Fibroblast of lung (primary cell): Measurements from ENCODE around the gene ZNF598. TPM values are rescaled to one million over a fixed set of nuclear protein-coding genes. Genes with fewer than 3 reads are reported as not detected.

Experiments used
- DNase-seq, 2 donors: peaks; one replicate each; pipeline versions ENCODE4 v3.0.0 to v3.0.0-alpha.2; 2010; ENCODE audit warnings: low read depth in 2 of 2
- H2AFZ ChIP-seq: 2 replicates; pipeline ENCODE4 v1.5.1; 2012; ENCODE audit warnings: low read length, control low read depth, inconsistent platforms
- H3K27ac ChIP-seq: 2 replicates; pipeline ENCODE4 v1.5.1; 2011; ENCODE audit warnings: low read length, control low read depth; ENCODE audit not compliant: insufficient read depth
- H3K27me3 ChIP-seq: 2 replicates; pipeline ENCODE4 v1.5.1; 2011; ENCODE audit warnings: mild to moderate bottlenecking, low read length; ENCODE audit not compliant: control insufficient read depth, insufficient read depth
- H3K36me3 ChIP-seq: 2 replicates; pipeline ENCODE4 v1.5.1; 2011; ENCODE audit warnings: low read length; ENCODE audit not compliant: control insufficient read depth, insufficient read depth
- H3K4me1 ChIP-seq: 2 replicates; pipeline ENCODE4 v1.5.1; 2011; ENCODE audit warnings: low read length; ENCODE audit not compliant: control insufficient read depth, insufficient read depth; ENCODE audit errors: extremely low read depth
- H3K4me2 ChIP-seq: 2 replicates; pipeline ENCODE4 v1.5.1; 2011; ENCODE audit warnings: low read length, control low read depth; ENCODE audit not compliant: insufficient read depth; ENCODE audit errors: extremely low read depth
- H3K4me3 ChIP-seq, 4 experiments: fragments of 200-600 bp in 1 of 4; sonication (generic) in 1 of 4; replicated peaks in 1 of 4; 2 replicates each; pipeline ENCODE4 v1.5.1; 2011 to 2016; ENCODE audit warnings: low read length in 4 of 4, low read depth in 3 of 4, mild to moderate bottlenecking in 3 of 4, control low read depth in 2 of 4, inconsistent platforms in 1 of 4, mixed read lengths in 1 of 4; ENCODE audit not compliant: insufficient read depth in 1 of 4; ENCODE audit errors: control extremely low read depth in 1 of 4
- H3K79me2 ChIP-seq: 2 replicates; pipeline ENCODE4 v1.5.1; 2012; ENCODE audit warnings: mild to moderate bottlenecking, low read length, inconsistent platforms; ENCODE audit not compliant: control insufficient read depth, insufficient read depth
- H3K9ac ChIP-seq: 2 replicates; pipeline ENCODE4 v1.5.1; 2011; ENCODE audit warnings: mild to moderate bottlenecking, low read length, control low read depth; ENCODE audit not compliant: insufficient read depth
- H3K9me3 ChIP-seq: 2 replicates; pipeline ENCODE4 v1.5.1; 2012; ENCODE audit warnings: low read depth, low read length; ENCODE audit not compliant: control insufficient read depth, insufficient read depth
- H4K20me1 ChIP-seq: 2 replicates; pipeline ENCODE4 v1.5.1; 2011; ENCODE audit warnings: low read length; ENCODE audit not compliant: control insufficient read depth, insufficient read depth; ENCODE audit errors: extremely low read depth
- CTCF ChIP-seq, 2 donors: IDR thresholded peaks in 1 of 2; conservative IDR thresholded peaks in 1 of 2; 1 replicate in 1 of 2; 2 replicates in 1 of 2; pipeline ENCODE4 v1.5.1; 2011 to 2012; ENCODE audit warnings: low read length in 2 of 2, control low read depth in 1 of 2, inconsistent platforms in 1 of 2, low read depth in 1 of 2, mild to moderate bottlenecking in 1 of 2
- EZH2 ChIP-seq: IDR thresholded peaks from 2 replicates; pipeline ENCODE4 v1.5.1; 2012; ENCODE audit warnings: low read length, control low read depth, mild to moderate bottlenecking; ENCODE audit errors: missing control alignments
- polyA plus RNA-seq, 2 donors: library from polyadenylated mRNA; depleted of rRNA in 1 of 2; stranded (reverse) in 1 of 2; unstranded in 1 of 2; fragments of >200 nt; gene quantifications; 2 replicates each; pipeline ENCODE4 v1.2.1, GENCODE V29; 2011 to 2012; ENCODE audit warnings: missing spikeins in 1 of 2
- total RNA-seq: library from RNA; depleted of rRNA; stranded (reverse); fragments of >200 nt; gene quantifications from 2 replicates; pipeline ENCODE4 v1.2.1, GENCODE V29; 2014

ZNF598 gene
- total and polyA plus RNA-seq, 2 donors (not counting 1 experiment from before 2014, with no cell fraction given) = 11.6 to 18.8 TPM

DNA sequence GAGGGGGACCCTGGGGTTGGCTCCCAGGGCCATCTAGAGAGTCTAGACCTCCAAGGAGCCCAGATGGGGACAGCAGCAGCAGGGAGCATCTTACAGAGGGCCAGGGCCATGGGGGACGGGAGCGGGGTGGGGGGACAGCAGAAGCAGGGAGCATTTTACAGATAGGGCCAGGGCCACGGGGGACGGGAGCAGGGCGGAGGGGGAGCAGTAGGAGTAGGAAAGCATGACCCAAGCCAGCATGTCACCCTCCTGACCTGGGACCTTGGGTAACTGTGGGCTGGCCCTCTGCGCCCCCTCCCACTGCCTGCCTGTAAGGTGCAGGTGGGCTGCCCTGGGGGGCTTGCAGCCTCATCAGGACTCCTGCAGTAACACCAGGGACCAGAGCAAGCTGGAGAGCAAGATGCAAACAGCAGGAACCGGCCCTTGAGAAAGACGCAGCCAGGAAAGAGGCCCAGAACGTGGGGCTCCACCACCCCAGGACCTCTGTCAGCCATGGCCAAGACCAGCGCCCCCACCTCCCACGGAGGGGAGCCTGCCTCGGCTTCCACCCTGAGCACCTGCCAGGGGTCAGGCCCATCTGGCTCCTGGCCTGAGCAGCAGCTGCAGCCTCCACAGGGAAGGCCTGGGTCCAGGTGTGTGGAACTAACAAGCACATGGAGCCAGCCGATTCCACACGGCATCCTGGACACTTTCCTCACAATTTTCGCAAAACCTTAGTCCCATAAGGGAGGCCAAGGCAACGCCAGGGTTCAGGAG lies 2.4 kb downstream of the ZNF598 start:
- H3K9me3 ChIP-seq = no peaks in the 10 kb centered on the region
- H3K9ac ChIP-seq = peak overlapping the region; percentile 33
- no peaks in the 10 kb centered on the region for H3K27me3 ChIP-seq
- DNase-seq = no peak
- peak overlapping the region; percentile 58 to 82 (median 71) for H3K4me3 ChIP-seq
- peaks cover 24% of the 10 kb centered on the region for H3K4me1 ChIP-seq
- peaks cover 71% of the 10 kb centered on the region for H3K79me2 ChIP-seq
- H4K20me1 ChIP-seq = no peaks in the 10 kb centered on the region
- no peak for TF ChIP-seq EZH2
- H3K4me2 ChIP-seq = peak overlapping the region; percentile 95
- H2AFZ ChIP-seq = no peak overlapping the region
- peaks cover 18% of the 10 kb centered on the region for H3K36me3 ChIP-seq
- H3K27ac ChIP-seq = peak overlapping the region; percentile 59

- TF ChIP-seq EZH2 (no peak), CTCF (conservative IDR thresholded peaks at IDR 0.05 in 1 of 2, IDR thresholded peaks at IDR 0.05 in 1 of 2; ENCODE audit: low read depth in 1 of 2, low read length in 2 of 2) (no peak)
- H3K36me3 ChIP-seq = peaks cover 24% of the 10 kb centered on the region
- no peaks in the 10 kb centered on the region for H4K20me1 ChIP-seq
Measured at GRCh38 chr16:2006317-2006716, 3.3 kb downstream of the ZNF598 start.

GRCh38 chr16:2005646-2006045 lies 4.0 kb downstream of the ZNF598 start:
- Histone ChIP-seq H3K9ac (no peak overlapping the region), H3K4me1 (peaks cover 24% of the 10 kb centered on the region), H3K4me3 (no peak overlapping the region), H3K36me3 (peaks cover 29% of the 10 kb centered on the region), H3K9me3 (no peaks in the 10 kb centered on the region), H3K79me2 (peaks cover 72% of the 10 kb centered on the region), H3K27me3 (no peaks in the 10 kb centered on the region), H2AFZ (no peak overlapping the region), H4K20me1 (no peaks in the 10 kb centered on the region), H3K4me2 (no peak overlapping the region), H3K27ac (no peak overlapping the region)
- no peak for TF ChIP-seq EZH2
- no peak for TF ChIP-seq CTCF (conservative IDR thresholded peaks at IDR 0.05 in 1 of 2, IDR thresholded peaks at IDR 0.05 in 1 of 2; ENCODE audit: low read depth in 1 of 2, low read length in 2 of 2)
- DNase-seq = no peak

More at GRCh38 chr16:2006317-2006716, 3.3 kb downstream of the ZNF598 start:
- H3K27ac ChIP-seq = peak overlapping the region; percentile 8
- peaks cover 72% of the 10 kb centered on the region for H3K79me2 ChIP-seq
- H3K4me2 ChIP-seq = no peak overlapping the region
- no peak overlapping the region for H2AFZ ChIP-seq
- H3K9me3 ChIP-seq = no peaks in the 10 kb centered on the region
- no peak overlapping the region for H3K9ac ChIP-seq
- no peaks in the 10 kb centered on the region for H3K27me3 ChIP-seq
- no peak overlapping the region for H3K4me3 ChIP-seq
- no peak for DNase-seq
- peaks cover 24% of the 10 kb centered on the region for H3K4me1 ChIP-seq
